GM12878 (cell line): ENCODE measurements around the gene SLC2A9. TPM values are rescaled to one million over a fixed set of nuclear protein-coding genes. Genes with fewer than 3 reads are reported as not detected.
A peak's percentile ranks its signal among the peaks of the same experiment; 100 is the strongest.

Experiments used
- BACH1 ChIP-seq: fragments of 450-650 bp; IDR thresholded peaks from 2 replicates; pipeline ENCODE4 v1.6.1; 2017; ENCODE audit warnings: mild to moderate bottlenecking, borderline replicate concordance
- BCL11A ChIP-seq: IDR thresholded peaks from 2 replicates; pipeline ENCODE4 v1.6.1; 2011; ENCODE audit warnings: low read depth, low read length
- BMI1 ChIP-seq: fragments of 450-650 bp; IDR thresholded peaks from 2 replicates; pipeline ENCODE4 v1.6.1; 2016; ENCODE audit warnings: mild to moderate bottlenecking, moderate library complexity, borderline replicate concordance
- CBFB ChIP-seq: IDR thresholded peaks from 2 replicates; pipeline ENCODE4 v1.6.1; 2016; ENCODE audit warnings: antibody characterized with exemption, low read depth
- CREB1 ChIP-seq: IDR thresholded peaks from 2 replicates; pipeline ENCODE4 v1.6.1; 2012; ENCODE audit warnings: low read depth, mild to moderate bottlenecking, inconsistent platforms
- EED ChIP-seq: sonication (generic); IDR thresholded peaks from 2 replicates; pipeline ENCODE4 v1.6.1; 2016; ENCODE audit warnings: antibody characterized with exemption, low read depth
- MAX ChIP-seq: IDR thresholded peaks from 2 replicates; pipeline ENCODE4 v1.6.1; 2012; ENCODE audit warnings: low read depth, low read length, improper control_type of control experiment
- NBN ChIP-seq: fragments of 450-650 bp; IDR thresholded peaks from 2 replicates; pipeline ENCODE4 v1.6.1; 2016
- NFXL1 ChIP-seq: fragments of 450-650 bp; IDR thresholded peaks from 2 replicates; pipeline ENCODE4 v1.6.1; 2017; ENCODE audit warnings: antibody characterized with exemption, mild to moderate bottlenecking, borderline replicate concordance
- NFYB ChIP-seq: IDR thresholded peaks from 2 replicates; pipeline ENCODE4 v1.6.1; 2011; ENCODE audit warnings: low read depth, mild to moderate bottlenecking, low read length, improper control_type of control experiment, moderate library complexity; ENCODE audit not compliant: insufficient read depth
- NR2C1 ChIP-seq: fragments of 450-650 bp; IDR thresholded peaks from 2 replicates; pipeline ENCODE4 v1.6.1; 2017; ENCODE audit warnings: antibody characterized with exemption, mild to moderate bottlenecking, moderate library complexity
- NR2C2 ChIP-seq: IDR thresholded peaks from 2 replicates; pipeline ENCODE4 v1.6.1; 2011; ENCODE audit warnings: borderline replicate concordance, low read depth; ENCODE audit not compliant: control insufficient read depth, insufficient read length
- PAX8 ChIP-seq: fragments of 450-650 bp; IDR thresholded peaks from 2 replicates; pipeline ENCODE4 v1.6.1; 2017; ENCODE audit warnings: mild to moderate bottlenecking, moderate library complexity
- PBX3 ChIP-seq: IDR thresholded peaks from 2 replicates; pipeline ENCODE4 v1.6.1; 2011; ENCODE audit warnings: mild to moderate bottlenecking, low read depth, low read length, moderate library complexity; ENCODE audit not compliant: insufficient replicate concordance
- POU2F2 ChIP-seq: IDR thresholded peaks from 3 replicates; pipeline ENCODE4 v1.6.1; 2011; ENCODE audit warnings: low read depth, mild to moderate bottlenecking, low read length, borderline replicate concordance
- WRNIP1 ChIP-seq: IDR thresholded peaks from 2 replicates; pipeline ENCODE4 v1.6.1; 2011; ENCODE audit warnings: low read depth, low read length, improper control_type of control experiment, borderline replicate concordance
- ZNF622 ChIP-seq: fragments of 450-650 bp; IDR thresholded peaks from 2 replicates; pipeline ENCODE4 v1.6.1; 2017; ENCODE audit warnings: mild to moderate bottlenecking, inconsistent platforms
- polyA plus RNA-seq, 11 experiments: library from polyadenylated mRNA; depleted of rRNA in 4 of 11; unstranded in 6 of 11; stranded (reverse) in 5 of 11; fragments of >200 nt; fragmentation: Nextera tagmentation in 4 of 11; fragmentation: Illumina TruSeq in 1 of 11; extraction: Ambion mirVana in 4 of 11; extraction: Trizol in 1 of 11; gene quantifications; 1 replicate in 1 of 11; 2 replicates in 10 of 11; pipeline versions ENCODE4 v1.2.1 to v1.2.3, GENCODE V29; 2011 to 2016; ENCODE audit warnings: inconsistent platforms in 2 of 11, missing spikeins in 2 of 11, low read depth in 1 of 11
- total RNA-seq, 4 experiments: library from RNA; depleted of rRNA in 3 of 4; stranded (reverse); fragments of >200 nt in 3 of 4; fragmentation: Illumina TruSeq in 1 of 4; extraction: Trizol in 1 of 4; gene quantifications; 2 replicates each; pipeline versions ENCODE4 v1.2.1 to v1.2.3, GENCODE V29; 2013 to 2021
- TF ChIP-seq, protein P1 (sequence below): IDR thresholded peaks from 2 replicates; pipeline ENCODE4 v1.6.1; 2012; ENCODE audit warnings: mild to moderate bottlenecking, low read depth, low read length
- TF ChIP-seq, protein P2 (sequence below): fragments of 450-650 bp; IDR thresholded peaks from 2 replicates; pipeline ENCODE4 v1.6.1; 2017; ENCODE audit warnings: low read depth, mild to moderate bottlenecking, moderate library complexity
- TF ChIP-seq, protein P3 (sequence below): IDR thresholded peaks from 2 replicates; pipeline ENCODE4 v1.6.1; 2011; ENCODE audit warnings: borderline replicate concordance, low read depth, mild to moderate bottlenecking, moderate library complexity, low read length; ENCODE audit not compliant: insufficient read depth, poor library complexity, severe bottlenecking

Gene SLC2A9
- total and polyA plus RNA-seq, 10 of the 15 experiments (the other 5 are each of a cell fraction or from before 2014, with no cell fraction given) = 0.28 to 2.8 (median 1.2) TPM

- TF ChIP-seq NFYB = 0 out of 2 replicates have a peak, but pooled peaks have one; percentile 40
- no peak for TF ChIP-seq WRNIP1
- 0 out of 2 replicates have a peak, but pooled peaks have one; percentile 59 for TF ChIP-seq NBN
- TF ChIP-seq BCL11A = no peak
- TF ChIP-seq POU2F2 = peak; percentile 17; the same call in 1 of the 3 replicates
- TF ChIP-seq PAX8 = no peak
- TF ChIP-seq BMI1 = no peak
- TF ChIP-seq ZNF622 = no peak
- TF ChIP-seq, protein P1, sequence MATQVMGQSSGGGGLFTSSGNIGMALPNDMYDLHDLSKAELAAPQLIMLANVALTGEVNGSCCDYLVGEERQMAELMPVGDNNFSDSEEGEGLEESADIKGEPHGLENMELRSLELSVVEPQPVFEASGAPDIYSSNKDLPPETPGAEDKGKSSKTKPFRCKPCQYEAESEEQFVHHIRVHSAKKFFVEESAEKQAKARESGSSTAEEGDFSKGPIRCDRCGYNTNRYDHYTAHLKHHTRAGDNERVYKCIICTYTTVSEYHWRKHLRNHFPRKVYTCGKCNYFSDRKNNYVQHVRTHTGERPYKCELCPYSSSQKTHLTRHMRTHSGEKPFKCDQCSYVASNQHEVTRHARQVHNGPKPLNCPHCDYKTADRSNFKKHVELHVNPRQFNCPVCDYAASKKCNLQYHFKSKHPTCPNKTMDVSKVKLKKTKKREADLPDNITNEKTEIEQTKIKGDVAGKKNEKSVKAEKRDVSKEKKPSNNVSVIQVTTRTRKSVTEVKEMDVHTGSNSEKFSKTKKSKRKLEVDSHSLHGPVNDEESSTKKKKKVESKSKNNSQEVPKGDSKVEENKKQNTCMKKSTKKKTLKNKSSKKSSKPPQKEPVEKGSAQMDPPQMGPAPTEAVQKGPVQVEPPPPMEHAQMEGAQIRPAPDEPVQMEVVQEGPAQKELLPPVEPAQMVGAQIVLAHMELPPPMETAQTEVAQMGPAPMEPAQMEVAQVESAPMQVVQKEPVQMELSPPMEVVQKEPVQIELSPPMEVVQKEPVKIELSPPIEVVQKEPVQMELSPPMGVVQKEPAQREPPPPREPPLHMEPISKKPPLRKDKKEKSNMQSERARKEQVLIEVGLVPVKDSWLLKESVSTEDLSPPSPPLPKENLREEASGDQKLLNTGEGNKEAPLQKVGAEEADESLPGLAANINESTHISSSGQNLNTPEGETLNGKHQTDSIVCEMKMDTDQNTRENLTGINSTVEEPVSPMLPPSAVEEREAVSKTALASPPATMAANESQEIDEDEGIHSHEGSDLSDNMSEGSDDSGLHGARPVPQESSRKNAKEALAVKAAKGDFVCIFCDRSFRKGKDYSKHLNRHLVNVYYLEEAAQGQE = no peak
- TF ChIP-seq NFXL1 = no peak
- peak; percentile 35; the same call in 1 of the 2 replicates for TF ChIP-seq BACH1
- TF ChIP-seq PBX3 = no peak
- TF ChIP-seq, protein P2, sequence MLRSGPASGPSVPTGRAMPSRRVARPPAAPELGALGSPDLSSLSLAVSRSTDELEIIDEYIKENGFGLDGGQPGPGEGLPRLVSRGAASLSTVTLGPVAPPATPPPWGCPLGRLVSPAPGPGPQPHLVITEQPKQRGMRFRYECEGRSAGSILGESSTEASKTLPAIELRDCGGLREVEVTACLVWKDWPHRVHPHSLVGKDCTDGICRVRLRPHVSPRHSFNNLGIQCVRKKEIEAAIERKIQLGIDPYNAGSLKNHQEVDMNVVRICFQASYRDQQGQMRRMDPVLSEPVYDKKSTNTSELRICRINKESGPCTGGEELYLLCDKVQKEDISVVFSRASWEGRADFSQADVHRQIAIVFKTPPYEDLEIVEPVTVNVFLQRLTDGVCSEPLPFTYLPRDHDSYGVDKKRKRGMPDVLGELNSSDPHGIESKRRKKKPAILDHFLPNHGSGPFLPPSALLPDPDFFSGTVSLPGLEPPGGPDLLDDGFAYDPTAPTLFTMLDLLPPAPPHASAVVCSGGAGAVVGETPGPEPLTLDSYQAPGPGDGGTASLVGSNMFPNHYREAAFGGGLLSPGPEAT = no peak
- no peak for TF ChIP-seq NR2C2
- peak; percentile 26; the same call in 1 of the 2 replicates for TF ChIP-seq EED
- no peak for TF ChIP-seq CBFB
- TF ChIP-seq NR2C1 = no peak
- TF ChIP-seq, protein P3, sequence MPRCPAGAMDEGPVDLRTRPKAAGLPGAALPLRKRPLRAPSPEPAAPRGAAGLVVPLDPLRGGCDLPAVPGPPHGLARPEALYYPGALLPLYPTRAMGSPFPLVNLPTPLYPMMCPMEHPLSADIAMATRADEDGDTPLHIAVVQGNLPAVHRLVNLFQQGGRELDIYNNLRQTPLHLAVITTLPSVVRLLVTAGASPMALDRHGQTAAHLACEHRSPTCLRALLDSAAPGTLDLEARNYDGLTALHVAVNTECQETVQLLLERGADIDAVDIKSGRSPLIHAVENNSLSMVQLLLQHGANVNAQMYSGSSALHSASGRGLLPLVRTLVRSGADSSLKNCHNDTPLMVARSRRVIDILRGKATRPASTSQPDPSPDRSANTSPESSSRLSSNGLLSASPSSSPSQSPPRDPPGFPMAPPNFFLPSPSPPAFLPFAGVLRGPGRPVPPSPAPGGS = no peak
- TF ChIP-seq MAX = peak; percentile 54
- TF ChIP-seq CREB1 = peak; percentile 61; the same call in 1 of the 2 replicates
These were observed 2.4 kb downstream of the SLC2A9 start (continued) for GRCh38 chr4:10018818-10019461.
